PFSK-1 (cell line): ENCODE results near the gene LOXL1.

ENCODE experiments used
- FOXP2 ChIP-seq: optimal IDR thresholded peaks from 2 replicates; pipeline ENCODE3; 2011; ENCODE audit warnings: borderline replicate concordance, control low read depth, inconsistent platforms; ENCODE audit not compliant: insufficient read depth; ENCODE audit errors: extremely low read length, extremely low read depth
- POLR2AphosphoS5 ChIP-seq: IDR thresholded peaks from 2 replicates; pipeline ENCODE4 v1.6.1; 2012; ENCODE audit warnings: low read depth, mild to moderate bottlenecking, control low read depth, low read length, moderate library complexity
- SIN3A ChIP-seq: IDR thresholded peaks from 2 replicates; pipeline ENCODE4 v1.6.1; 2012; ENCODE audit warnings: mild to moderate bottlenecking, low read length, moderate library complexity, borderline replicate concordance; ENCODE audit not compliant: insufficient read depth
- TAF1 ChIP-seq: IDR thresholded peaks from 2 replicates; pipeline ENCODE4 v1.6.1; 2012; ENCODE audit warnings: low read length, control low read depth, borderline replicate concordance; ENCODE audit not compliant: insufficient read depth
- TF ChIP-seq, protein P1 (sequence below), 2 experiments: IDR thresholded peaks; 2 replicates each; pipeline versions ENCODE4 v1.6.1 to v1.8.0; 2011 to 2012; ENCODE audit warnings: low read depth in 2 of 2, low read length in 2 of 2, control low read depth in 1 of 2, inconsistent platforms in 1 of 2, mild to moderate bottlenecking in 1 of 2, moderate library complexity in 1 of 2; ENCODE audit not compliant: insufficient read depth in 1 of 2

Gene LOXL1

DNA sequence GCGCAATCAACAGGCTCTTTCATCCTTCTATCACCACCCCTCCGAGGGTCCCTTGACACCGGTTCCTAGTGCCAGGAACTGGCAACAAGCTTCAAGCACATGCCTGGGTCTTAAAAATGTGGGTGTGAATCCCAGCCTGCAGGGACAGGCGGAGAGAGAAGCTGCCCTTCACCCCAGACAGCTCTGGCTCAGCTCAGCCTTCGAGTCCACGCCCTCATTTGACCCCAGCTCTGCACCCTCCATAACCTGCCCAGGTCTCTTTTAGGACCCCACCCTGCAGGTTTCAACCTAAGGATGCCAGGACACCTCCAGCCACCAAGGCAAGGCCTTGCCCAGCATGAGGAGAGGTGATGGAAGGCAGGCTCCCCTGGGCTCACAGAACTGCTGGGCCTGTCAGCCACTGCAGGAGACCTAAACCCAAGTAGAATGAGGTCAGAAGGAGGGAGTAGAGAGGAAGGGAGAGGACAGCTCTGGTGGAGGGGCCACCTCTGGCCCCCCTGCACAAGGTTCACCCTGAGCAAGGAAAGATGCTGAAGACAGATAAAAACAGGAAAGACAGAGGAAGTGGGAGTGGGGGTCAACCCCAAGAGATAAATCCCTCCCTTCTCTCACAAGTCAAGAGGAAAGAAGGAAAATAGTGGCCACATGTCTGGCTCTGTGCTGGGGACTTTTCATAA, 2.6 kb upstream of the LOXL1 start:
- TF ChIP-seq POLR2AphosphoS5, result no peak
- TF ChIP-seq, protein P1, sequence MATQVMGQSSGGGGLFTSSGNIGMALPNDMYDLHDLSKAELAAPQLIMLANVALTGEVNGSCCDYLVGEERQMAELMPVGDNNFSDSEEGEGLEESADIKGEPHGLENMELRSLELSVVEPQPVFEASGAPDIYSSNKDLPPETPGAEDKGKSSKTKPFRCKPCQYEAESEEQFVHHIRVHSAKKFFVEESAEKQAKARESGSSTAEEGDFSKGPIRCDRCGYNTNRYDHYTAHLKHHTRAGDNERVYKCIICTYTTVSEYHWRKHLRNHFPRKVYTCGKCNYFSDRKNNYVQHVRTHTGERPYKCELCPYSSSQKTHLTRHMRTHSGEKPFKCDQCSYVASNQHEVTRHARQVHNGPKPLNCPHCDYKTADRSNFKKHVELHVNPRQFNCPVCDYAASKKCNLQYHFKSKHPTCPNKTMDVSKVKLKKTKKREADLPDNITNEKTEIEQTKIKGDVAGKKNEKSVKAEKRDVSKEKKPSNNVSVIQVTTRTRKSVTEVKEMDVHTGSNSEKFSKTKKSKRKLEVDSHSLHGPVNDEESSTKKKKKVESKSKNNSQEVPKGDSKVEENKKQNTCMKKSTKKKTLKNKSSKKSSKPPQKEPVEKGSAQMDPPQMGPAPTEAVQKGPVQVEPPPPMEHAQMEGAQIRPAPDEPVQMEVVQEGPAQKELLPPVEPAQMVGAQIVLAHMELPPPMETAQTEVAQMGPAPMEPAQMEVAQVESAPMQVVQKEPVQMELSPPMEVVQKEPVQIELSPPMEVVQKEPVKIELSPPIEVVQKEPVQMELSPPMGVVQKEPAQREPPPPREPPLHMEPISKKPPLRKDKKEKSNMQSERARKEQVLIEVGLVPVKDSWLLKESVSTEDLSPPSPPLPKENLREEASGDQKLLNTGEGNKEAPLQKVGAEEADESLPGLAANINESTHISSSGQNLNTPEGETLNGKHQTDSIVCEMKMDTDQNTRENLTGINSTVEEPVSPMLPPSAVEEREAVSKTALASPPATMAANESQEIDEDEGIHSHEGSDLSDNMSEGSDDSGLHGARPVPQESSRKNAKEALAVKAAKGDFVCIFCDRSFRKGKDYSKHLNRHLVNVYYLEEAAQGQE (IDR thresholded peaks at IDR 0.05; ENCODE audit: insufficient read depth in 1 of 2, low read depth in 2 of 2, low read length in 2 of 2), result no peak
- no peak for TF ChIP-seq TAF1
- TF ChIP-seq FOXP2, result no peak
- no peak for TF ChIP-seq SIN3A

DNA sequence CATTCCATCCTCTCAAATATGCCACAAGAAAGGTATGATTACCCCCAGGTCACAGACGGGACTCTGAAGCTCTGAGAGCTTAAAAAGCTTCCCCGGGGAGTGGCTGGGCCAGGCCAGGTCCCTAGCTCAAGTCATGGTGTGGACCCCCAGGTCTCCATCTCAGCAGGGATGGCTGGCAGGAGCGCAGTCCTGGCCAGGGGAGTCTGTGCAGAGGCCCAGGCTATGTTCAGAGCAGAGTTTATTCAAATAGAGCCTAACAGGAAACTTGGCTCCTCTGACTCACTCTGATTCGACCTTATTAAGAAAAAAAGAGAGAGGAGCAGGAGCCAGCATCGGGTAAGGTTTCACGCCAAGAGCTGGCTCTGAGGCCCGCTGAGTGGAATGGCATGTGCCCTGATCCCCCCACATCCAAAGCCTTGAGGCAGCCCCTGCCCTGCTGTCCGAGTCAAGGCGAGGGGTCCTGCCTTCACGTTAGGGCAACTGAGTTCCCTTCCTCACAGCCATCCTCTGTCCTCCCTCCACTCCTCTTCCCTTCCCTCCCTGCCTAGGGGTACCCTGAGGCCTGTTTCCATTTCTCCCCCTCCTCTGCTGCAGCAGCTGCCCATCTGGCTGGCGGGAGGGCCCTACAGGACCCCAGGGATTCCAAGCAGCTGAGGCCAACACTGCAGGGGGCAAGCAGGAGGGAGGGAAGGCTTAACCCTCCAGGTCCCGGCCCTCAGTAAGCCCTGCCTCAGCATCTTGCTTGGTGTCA, 1.9 kb upstream of the LOXL1 start:
- TF ChIP-seq SIN3A (no peak), FOXP2 (no peak), TAF1 (no peak), POLR2AphosphoS5 (no peak; the same call in 1 of the 2 replicates)
- TF ChIP-seq, protein P1 (IDR thresholded peaks at IDR 0.05; ENCODE audit: insufficient read depth in 1 of 2, low read depth in 2 of 2, low read length in 2 of 2), result no peak

DNA sequence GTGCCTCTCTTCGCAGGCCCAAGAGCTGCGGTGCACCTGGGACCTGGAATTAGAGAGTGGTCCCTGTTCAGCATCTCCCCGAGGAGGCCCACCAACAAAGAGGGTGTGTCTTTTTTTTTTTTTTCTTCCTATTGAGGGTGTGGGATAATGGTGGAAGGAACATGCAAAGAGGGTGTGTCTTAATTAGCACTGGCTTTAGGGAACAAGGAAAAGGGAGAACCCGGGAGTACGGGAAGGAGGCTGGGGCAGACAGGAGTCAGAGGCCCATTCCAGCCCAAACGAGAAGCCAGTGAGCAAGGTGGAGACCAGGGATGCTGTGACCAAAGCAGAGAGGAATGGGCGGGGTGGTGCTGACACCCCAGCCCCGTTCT, 429 bp upstream of the LOXL1 start:
- TF ChIP-seq POLR2AphosphoS5 (no peak), SIN3A (no peak), FOXP2 (no peak), TAF1 (no peak)
- TF ChIP-seq, protein P1 (IDR thresholded peaks at IDR 0.05; ENCODE audit: insufficient read depth in 1 of 2, low read depth in 2 of 2, low read length in 2 of 2), result no peak

DNA sequence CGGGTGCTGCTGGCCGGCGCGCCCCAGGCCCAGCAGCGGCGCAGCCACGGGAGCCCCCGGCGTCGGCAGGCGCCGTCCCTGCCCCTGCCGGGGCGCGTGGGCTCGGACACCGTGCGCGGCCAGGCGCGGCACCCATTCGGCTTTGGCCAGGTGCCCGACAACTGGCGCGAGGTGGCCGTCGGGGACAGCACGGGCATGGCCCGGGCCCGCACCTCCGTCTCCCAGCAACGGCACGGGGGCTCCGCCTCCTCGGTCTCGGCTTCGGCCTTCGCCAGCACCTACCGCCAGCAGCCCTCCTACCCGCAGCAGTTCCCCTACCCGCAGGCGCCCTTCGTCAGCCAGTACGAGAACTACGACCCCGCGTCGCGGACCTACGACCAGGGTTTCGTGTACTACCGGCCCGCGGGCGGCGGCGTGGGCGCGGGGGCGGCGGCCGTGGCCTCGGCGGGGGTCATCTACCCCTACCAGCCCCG, 777 bp downstream of the LOXL1 start:
- TF ChIP-seq TAF1 (no peak), FOXP2 (no peak), SIN3A (no peak), POLR2AphosphoS5 (no peak)
- TF ChIP-seq, protein P1 (IDR thresholded peaks at IDR 0.05; ENCODE audit: insufficient read depth in 1 of 2, low read depth in 2 of 2, low read length in 2 of 2), result no peak
